ENCODE results near the gene C4orf33.

C4orf33 gene

GRCh38 chr4:129131343-129131742 lies 35.4 kb downstream of the C4orf33 start:
- DNase-seq = no peak

GRCh38 chr4:129136433-129136832 lies 40.5 kb downstream of the C4orf33 start:
- no peak for DNase-seq

GRCh38 chr4:129138810-129139496 lies 43.0 kb downstream of the C4orf33 start:
- no peak for DNase-seq

- DNase-seq = no peak
These were observed 44.6 kb downstream of the C4orf33 start for GRCh38 chr4:129140521-129140920.

GRCh38 chr4:129143359-129143758 lies 47.4 kb downstream of the C4orf33 start:
- no peak for DNase-seq

- DNase-seq = no peak
These were observed 48.8 kb downstream of the C4orf33 start for GRCh38 chr4:129144755-129145206.

- no peak for DNase-seq
These were observed 49.3 kb downstream of the C4orf33 start for GRCh38 chr4:129145222-129145730.

GRCh38 chr4:129146639-129147038 lies 50.7 kb downstream of the C4orf33 start:
- no peak for DNase-seq

GRCh38 chr4:129148892-129149291 lies 52.9 kb downstream of the C4orf33 start:
- no peak for DNase-seq

GRCh38 chr4:129149906-129150305 lies 54.0 kb downstream of the C4orf33 start:
- DNase-seq = no peak

- no peak for DNase-seq
These were observed 56.4 kb downstream of the C4orf33 start for GRCh38 chr4:129152350-129152749.

GRCh38 chr4:129153700-129154099 lies 57.7 kb downstream of the C4orf33 start:
- DNase-seq = no peak

GRCh38 chr4:129162450-129162849 lies 66.5 kb downstream of the C4orf33 start:
- DNase-seq = no peak

- DNase-seq = no peak
These were observed 67.5 kb downstream of the C4orf33 start for GRCh38 chr4:129163427-129163826.

GRCh38 chr4:129164243-129164642 lies 68.3 kb downstream of the C4orf33 start:
- no peak for DNase-seq
